IMR-90 (cell line): ENCODE measurements around the gene STX2. TPM values are rescaled to one million over a fixed set of nuclear protein-coding genes. Genes with fewer than 3 reads are reported as not detected.

Experiments
- ATAC-seq: fragments of 200-7000 bp; cut with Tn5 transposase; 2 replicates; pipeline ENCODE4 v1.9.1; 2020; ENCODE audit warnings: low read depth, mild to moderate bottlenecking, moderate library complexity
- BruUV-seq: library from RNA; stranded (reverse); fragments of 400-500 nt; replicated peaks from 2 replicates; lab custom pipeline; 2021; lab: Mats Ljungman, UMichigan
- CTCF ChIA-PET: fragments of 300-600 bp; formaldehyde crosslinking; extraction: SDS; loops from one replicate; lab custom pipeline; 2021; ENCODE audit warnings: antibody characterized with exemption; lab: Yijun Ruan, JAX
- POLR2A ChIA-PET: fragments of 300-600 bp; sonication (Branson Sonifier 250); formaldehyde crosslinking; loops from one replicate; lab custom pipeline; 2022; ENCODE audit warnings: antibody characterized with exemption; ENCODE audit not compliant: unreplicated experiment; lab: Charles Lee
- DNase-seq: peaks from one replicate; pipeline ENCODE4 v3.0.0; 2013
- H2AFZ ChIP-seq: replicated peaks from 2 replicates; pipeline ENCODE3; 2013; ENCODE audit warnings: low read length, mild to moderate bottlenecking; ENCODE audit not compliant: poor library complexity
- H2AK5ac ChIP-seq: 2 replicates; pipeline ENCODE4 v1.6.1; 2013; ENCODE audit warnings: low read depth, low read length, inconsistent platforms
- H2AK9ac ChIP-seq: replicated peaks from 2 replicates; pipeline ENCODE3; 2013; ENCODE audit warnings: mild to moderate bottlenecking, low read depth, low read length, moderate library complexity; ENCODE audit not compliant: poor library complexity
- H2BK120ac ChIP-seq: 2 replicates; pipeline ENCODE4 v1.6.1; 2013; ENCODE audit warnings: low read depth, low read length, inconsistent platforms
- H2BK15ac ChIP-seq: 3 replicates; pipeline ENCODE4 v1.6.1; 2013; ENCODE audit warnings: low read depth, low read length, inconsistent platforms
- H2BK20ac ChIP-seq: 2 replicates; pipeline ENCODE4 v1.6.1; 2013; ENCODE audit warnings: low read depth, mild to moderate bottlenecking, inconsistent platforms, low read length, moderate library complexity
- H2BK5ac ChIP-seq: 2 replicates; pipeline ENCODE4 v1.6.1; 2013; ENCODE audit warnings: mild to moderate bottlenecking, low read depth, low read length, inconsistent platforms; ENCODE audit not compliant: poor library complexity, severe bottlenecking
- H3K14ac ChIP-seq: replicated peaks from 2 replicates; pipeline ENCODE4 v1.6.1; 2013; ENCODE audit warnings: low read depth, low read length, inconsistent platforms
- H3K18ac ChIP-seq: 2 replicates; pipeline ENCODE4 v1.6.1; 2013; ENCODE audit warnings: low read depth, low read length, control low read depth
- H3K23ac ChIP-seq: 2 replicates; pipeline ENCODE4 v1.6.1; 2013; ENCODE audit warnings: low read depth, low read length, inconsistent platforms
- H3K27ac ChIP-seq: 2 replicates; pipeline ENCODE4 v1.5.1; 2013; ENCODE audit warnings: mild to moderate bottlenecking, control low read depth, low read length; ENCODE audit not compliant: insufficient read depth
- H3K27me3 ChIP-seq: 2 replicates; pipeline ENCODE4 v1.6.1; 2013; ENCODE audit warnings: low read length; ENCODE audit not compliant: control insufficient read depth, insufficient read depth
- H3K36me3 ChIP-seq: 2 replicates; pipeline ENCODE4 v1.6.1; 2013; ENCODE audit warnings: low read length, mixed read lengths; ENCODE audit not compliant: control insufficient read depth, insufficient read depth
- H3K4ac ChIP-seq: 2 replicates; pipeline ENCODE4 v1.6.1; 2013; ENCODE audit warnings: low read depth, low read length, inconsistent platforms
- H3K4me1 ChIP-seq: 2 replicates; pipeline ENCODE4 v1.6.1; 2013; ENCODE audit warnings: low read length, mixed read lengths; ENCODE audit not compliant: control insufficient read depth, insufficient read depth
- H3K4me2 ChIP-seq: 2 replicates; pipeline ENCODE4 v1.6.1; 2013; ENCODE audit warnings: low read depth, mild to moderate bottlenecking, control low read depth, low read length, moderate library complexity
- H3K4me3 ChIP-seq: 2 replicates; pipeline ENCODE4 v1.5.1; 2013; ENCODE audit warnings: low read depth, mild to moderate bottlenecking, control low read depth, low read length, moderate library complexity; ENCODE audit not compliant: insufficient read depth
- H3K56ac ChIP-seq: 2 replicates; pipeline ENCODE4 v1.6.1; 2013; ENCODE audit warnings: low read length, inconsistent platforms; ENCODE audit not compliant: insufficient read depth; ENCODE audit errors: extremely low read depth
- H3K79me1 ChIP-seq, 2 experiments: 2 replicates each; pipeline ENCODE4 v1.6.1; 2013; ENCODE audit warnings: low read length in 2 of 2, inconsistent platforms in 1 of 2, low read depth in 1 of 2
- H3K9ac ChIP-seq: 2 replicates; pipeline ENCODE4 v1.6.1; 2013; ENCODE audit warnings: low read depth, low read length, control low read depth
- H3K9me1 ChIP-seq: 2 replicates; pipeline ENCODE4 v1.6.1; 2013; ENCODE audit warnings: low read length, inconsistent platforms; ENCODE audit not compliant: insufficient read depth
- H3K9me3 ChIP-seq: 2 replicates; pipeline ENCODE4 v1.6.1; 2013; ENCODE audit warnings: low read length; ENCODE audit not compliant: control insufficient read depth, insufficient read depth
- H4K20me1 ChIP-seq: 2 replicates; pipeline ENCODE4 v1.6.1; 2013; ENCODE audit warnings: low read length, inconsistent platforms; ENCODE audit not compliant: insufficient read depth
- H4K5ac ChIP-seq: 2 replicates; pipeline ENCODE4 v1.6.1; 2013; ENCODE audit warnings: mild to moderate bottlenecking, low read depth, low read length, control low read depth
- H4K8ac ChIP-seq, 2 experiments: 2 replicates each; pipeline ENCODE4 v1.6.1; 2013; ENCODE audit warnings: low read depth in 2 of 2, low read length in 2 of 2, control low read depth in 1 of 2, inconsistent platforms in 1 of 2
- H4K91ac ChIP-seq: 2 replicates; pipeline ENCODE4 v1.6.1; 2013; ENCODE audit warnings: low read depth, low read length, inconsistent platforms; ENCODE audit not compliant: insufficient read depth
- BHLHE40 ChIP-seq: fragments of 150-350 bp; IDR thresholded peaks from 2 replicates; pipeline ENCODE4 v1.6.1; 2016; ENCODE audit warnings: mild to moderate bottlenecking, low read depth, low read length
- CEBPB ChIP-seq: IDR thresholded peaks from 2 replicates; pipeline ENCODE4 v1.6.1; 2012; ENCODE audit warnings: low read depth, low read length, improper control_type of control experiment
- CHD1 ChIP-seq: IDR thresholded peaks from 2 replicates; pipeline ENCODE4 v1.6.1; 2012; ENCODE audit warnings: low read depth, low read length, improper control_type of control experiment
- FOS ChIP-seq: fragments of 150-350 bp; IDR thresholded peaks from 2 replicates; pipeline ENCODE4 v1.6.1; 2016; ENCODE audit warnings: low read depth, low read length
- MAFK ChIP-seq: IDR thresholded peaks from 2 replicates; pipeline ENCODE4 v1.6.1; 2012; ENCODE audit warnings: low read depth, low read length, improper control_type of control experiment
- MAZ ChIP-seq: IDR thresholded peaks from 2 replicates; pipeline ENCODE4 v1.6.1; 2012; ENCODE audit warnings: low read depth, mild to moderate bottlenecking, low read length, improper control_type of control experiment, moderate library complexity, borderline replicate concordance
- MXI1 ChIP-seq: IDR thresholded peaks from 2 replicates; pipeline ENCODE4 v1.6.1; 2012; ENCODE audit warnings: low read depth, mild to moderate bottlenecking, low read length, moderate library complexity, borderline replicate concordance
- NFE2L2 ChIP-seq: fragments of 150-350 bp; IDR thresholded peaks from 2 replicates; pipeline ENCODE4 v1.6.1; 2016; ENCODE audit warnings: low read depth, mild to moderate bottlenecking, low read length
- POLR2A ChIP-seq: IDR thresholded peaks from 2 replicates; pipeline ENCODE4 v1.6.1; 2012; ENCODE audit warnings: mild to moderate bottlenecking, low read depth, low read length
- RAD21 ChIP-seq: IDR thresholded peaks from 2 replicates; pipeline ENCODE4 v1.6.1; 2012; ENCODE audit warnings: low read length, improper control_type of control experiment
- RCOR1 ChIP-seq: IDR thresholded peaks from 2 replicates; pipeline ENCODE4 v1.6.1; 2012; ENCODE audit warnings: mild to moderate bottlenecking, low read length, improper control_type of control experiment; ENCODE audit not compliant: insufficient replicate concordance
- RFX5 ChIP-seq: IDR thresholded peaks from 2 replicates; pipeline ENCODE4 v1.8.0; 2012; ENCODE audit warnings: low read depth, mild to moderate bottlenecking, low read length, moderate library complexity
- SMC3 ChIP-seq: fragments of 150-350 bp; IDR thresholded peaks from 2 replicates; pipeline ENCODE4 v1.6.1; 2016; ENCODE audit warnings: low read depth, mild to moderate bottlenecking, antibody characterized with exemption, low read length, moderate library complexity
- WGBS, 2 experiments: methylation state at CpG; one replicate each; pipeline versions ENCODE4 v1.1.5 to v1.1.7; 2013; ENCODE audit warnings: missing lambda C conversion rate in 2 of 2; ENCODE audit not compliant: insufficient read length in 1 of 2; ENCODE audit errors: extremely low coverage in 2 of 2; 5-methylcytosine and 5-hydroxymethylcytosine counted together
- dilution Hi-C: fragments of 300-500 bp; cut with HindIII; formaldehyde crosslinking; loops from one replicate; pipeline ENCODE4 v1.14.3; 2018; ENCODE audit warnings: low sequenced_read_pairs; ENCODE audit not compliant: unreplicated experiment
- in situ Hi-C: fragments of 300-500 bp; cut with MboI; formaldehyde crosslinking; loops from 3 replicates; pipeline ENCODE4 v1.14.3; 2019; ENCODE audit warnings: low sequenced_read_pairs, inconsistent platforms, mixed read lengths
- intact Hi-C: fragments of 100-400 bp; cut with micrococcal nuclease; formaldehyde crosslinking; loops from 2 replicates; pipeline ENCODE4 v1.10.0; 2022
- polyA plus RNA-seq, 3 experiments: library from polyadenylated mRNA; depleted of rRNA; stranded (reverse); fragments of >200 nt; gene quantifications; 2 replicates each; pipeline ENCODE4 v1.2.3, GENCODE V29; 2012; ENCODE audit warnings: low replicate concordance in 1 of 3
- total RNA-seq: library from RNA; depleted of rRNA; stranded (reverse); fragments of >200 nt; gene quantifications from 2 replicates; pipeline ENCODE4 v1.2.3, GENCODE V29; 2012
- TF ChIP-seq, protein P1 (sequence below): conservative IDR thresholded peaks from 2 replicates; pipeline ENCODE4 v1.5.1; 2012; ENCODE audit warnings: mild to moderate bottlenecking, low read depth, low read length, improper control_type of control experiment
- TF ChIP-seq, protein P2 (sequence below): fragments of 150-350 bp; IDR thresholded peaks from 2 replicates; pipeline ENCODE4 v1.6.1; 2016; ENCODE audit warnings: low read depth, mild to moderate bottlenecking, low read length, moderate library complexity, borderline replicate concordance
- TF ChIP-seq, protein P3 (sequence below): fragments of 150-350 bp; IDR thresholded peaks from 2 replicates; pipeline ENCODE4 v1.6.1; 2017; ENCODE audit warnings: mild to moderate bottlenecking, antibody characterized with exemption, low read length, low read depth

The STX2 gene
- total and polyA plus RNA-seq, 2 of the 4 experiments (the other 2 are of a cell fraction) = 26.9 to 32.5 TPM

DNA sequence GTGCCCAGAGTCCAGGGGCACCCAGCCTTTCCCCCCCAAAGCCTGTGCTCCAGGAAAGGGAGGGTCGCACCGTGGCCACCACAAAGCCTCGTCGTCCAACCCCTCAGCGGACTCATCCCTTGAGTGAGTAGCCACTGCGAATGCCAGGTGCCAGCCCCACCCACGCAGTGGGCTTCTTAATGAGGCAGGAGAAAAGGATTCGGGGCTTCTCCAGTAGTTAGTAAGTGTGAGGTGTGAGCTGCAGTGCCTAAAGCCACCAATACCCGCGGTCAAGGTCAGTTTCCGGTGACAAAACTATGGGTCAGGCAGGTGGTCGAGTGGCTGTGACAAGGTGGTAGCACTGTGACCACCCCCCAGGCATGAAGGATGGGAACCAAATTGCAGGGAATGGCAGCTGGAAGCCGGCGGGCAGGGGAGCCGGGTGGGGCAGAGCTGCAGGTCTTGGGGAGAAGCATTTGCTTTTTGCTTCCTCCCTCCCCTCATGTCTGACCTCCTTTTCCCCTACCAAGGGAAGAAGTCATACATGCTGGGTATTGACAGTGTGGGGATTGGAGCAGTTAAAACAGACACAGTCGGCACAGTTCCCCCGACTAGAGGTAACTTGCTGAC is 40.8 kb upstream of the STX2 start:
- H3K36me3 ChIP-seq = peaks cover 9% of the 10 kb centered on the region
- no peak overlapping the region for H3K27ac ChIP-seq
- no peak overlapping the region for H4K91ac ChIP-seq
- intact Hi-C loops (no loop called here), in situ Hi-C loops (no loop called here), dilution Hi-C loops (no loop called here)
- ChIA-PET CTCF (no interaction called here), POLR2A (no interaction called here)
- H2BK5ac ChIP-seq = no peak overlapping the region
- no peak overlapping the region for H2BK120ac ChIP-seq
- no peak overlapping the region for H2BK20ac ChIP-seq
- H3K4me3 ChIP-seq = no peak overlapping the region
- no peak overlapping the region for H4K5ac ChIP-seq
- H3K9ac ChIP-seq = no peak overlapping the region
- no peak for DNase-seq
- no peak overlapping the region for H3K56ac ChIP-seq
- peak; percentile 19; the same call in 1 of the 2 replicates for ATAC-seq
- H3K4ac ChIP-seq = no peak overlapping the region
- H3K4me1 ChIP-seq = no peaks in the 10 kb centered on the region
- H2AK5ac ChIP-seq = no peak overlapping the region
- no peak overlapping the region for H3K23ac ChIP-seq
- peak overlapping the region; percentile 40 for H2AFZ ChIP-seq
- no peak overlapping the region for H3K18ac ChIP-seq
- H4K8ac ChIP-seq = no peak overlapping the region
- no TSS peak for BruUV-seq
- TF ChIP-seq BHLHE40 (no peak), MAFK (no peak), CHD1 (no peak), SMC3 (no peak), RFX5 (no peak), MAZ (no peak), CEBPB (no peak), MXI1 (no peak), POLR2A (no peak), RCOR1 (no peak), FOS (no peak), NFE2L2 (no peak), RAD21 (no peak)
- TF ChIP-seq, protein P1, sequence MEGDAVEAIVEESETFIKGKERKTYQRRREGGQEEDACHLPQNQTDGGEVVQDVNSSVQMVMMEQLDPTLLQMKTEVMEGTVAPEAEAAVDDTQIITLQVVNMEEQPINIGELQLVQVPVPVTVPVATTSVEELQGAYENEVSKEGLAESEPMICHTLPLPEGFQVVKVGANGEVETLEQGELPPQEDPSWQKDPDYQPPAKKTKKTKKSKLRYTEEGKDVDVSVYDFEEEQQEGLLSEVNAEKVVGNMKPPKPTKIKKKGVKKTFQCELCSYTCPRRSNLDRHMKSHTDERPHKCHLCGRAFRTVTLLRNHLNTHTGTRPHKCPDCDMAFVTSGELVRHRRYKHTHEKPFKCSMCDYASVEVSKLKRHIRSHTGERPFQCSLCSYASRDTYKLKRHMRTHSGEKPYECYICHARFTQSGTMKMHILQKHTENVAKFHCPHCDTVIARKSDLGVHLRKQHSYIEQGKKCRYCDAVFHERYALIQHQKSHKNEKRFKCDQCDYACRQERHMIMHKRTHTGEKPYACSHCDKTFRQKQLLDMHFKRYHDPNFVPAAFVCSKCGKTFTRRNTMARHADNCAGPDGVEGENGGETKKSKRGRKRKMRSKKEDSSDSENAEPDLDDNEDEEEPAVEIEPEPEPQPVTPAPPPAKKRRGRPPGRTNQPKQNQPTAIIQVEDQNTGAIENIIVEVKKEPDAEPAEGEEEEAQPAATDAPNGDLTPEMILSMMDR = no peak
- TF ChIP-seq, protein P2, sequence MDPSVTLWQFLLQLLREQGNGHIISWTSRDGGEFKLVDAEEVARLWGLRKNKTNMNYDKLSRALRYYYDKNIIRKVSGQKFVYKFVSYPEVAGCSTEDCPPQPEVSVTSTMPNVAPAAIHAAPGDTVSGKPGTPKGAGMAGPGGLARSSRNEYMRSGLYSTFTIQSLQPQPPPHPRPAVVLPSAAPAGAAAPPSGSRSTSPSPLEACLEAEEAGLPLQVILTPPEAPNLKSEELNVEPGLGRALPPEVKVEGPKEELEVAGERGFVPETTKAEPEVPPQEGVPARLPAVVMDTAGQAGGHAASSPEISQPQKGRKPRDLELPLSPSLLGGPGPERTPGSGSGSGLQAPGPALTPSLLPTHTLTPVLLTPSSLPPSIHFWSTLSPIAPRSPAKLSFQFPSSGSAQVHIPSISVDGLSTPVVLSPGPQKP = no peak
- TF ChIP-seq, protein P3, sequence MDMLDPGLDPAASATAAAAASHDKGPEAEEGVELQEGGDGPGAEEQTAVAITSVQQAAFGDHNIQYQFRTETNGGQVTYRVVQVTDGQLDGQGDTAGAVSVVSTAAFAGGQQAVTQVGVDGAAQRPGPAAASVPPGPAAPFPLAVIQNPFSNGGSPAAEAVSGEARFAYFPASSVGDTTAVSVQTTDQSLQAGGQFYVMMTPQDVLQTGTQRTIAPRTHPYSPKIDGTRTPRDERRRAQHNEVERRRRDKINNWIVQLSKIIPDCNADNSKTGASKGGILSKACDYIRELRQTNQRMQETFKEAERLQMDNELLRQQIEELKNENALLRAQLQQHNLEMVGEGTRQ = no peak
- H3K79me1 ChIP-seq = peaks cover 7 to 12% of the 10 kb centered on the region in 2 experiments; a peak in 2 of 4 replicates
- H2AK9ac ChIP-seq = no peak overlapping the region
- peaks cover 6% of the 10 kb centered on the region; the same call in 1 of the 2 replicates for H3K9me1 ChIP-seq
- no peaks in the 10 kb centered on the region for H3K9me3 ChIP-seq
- peaks cover 16% of the 10 kb centered on the region for H4K20me1 ChIP-seq
- H3K14ac ChIP-seq = no peak overlapping the region
- H3K27me3 ChIP-seq = no peaks in the 10 kb centered on the region
- 50% methylated on average over 2 of the region's 17 CpGs; no CpG with 5 or more reads in 1 of the 2 experiments for WGBS, 2 experiments
- no peak overlapping the region for H2BK15ac ChIP-seq
- H3K4me2 ChIP-seq = peak overlapping the region; percentile 97
